IMR-90 (cell line): ENCODE measurements around the gene ITGB1. TPM values are rescaled to one million over a fixed set of nuclear protein-coding genes. Genes with fewer than 3 reads are reported as not detected.

ENCODE experiments used
- ATAC-seq: fragments of 200-7000 bp; cut with Tn5 transposase; 2 replicates; pipeline ENCODE4 v1.9.1; 2020; ENCODE audit warnings: low read depth, mild to moderate bottlenecking, moderate library complexity
- BruUV-seq: library from RNA; stranded (reverse); fragments of 400-500 nt; replicated peaks from 2 replicates; lab custom pipeline; 2021; lab: Mats Ljungman, UMichigan
- CTCF ChIA-PET: fragments of 300-600 bp; formaldehyde crosslinking; extraction: SDS; loops from one replicate; lab custom pipeline; 2021; ENCODE audit warnings: antibody characterized with exemption; lab: Yijun Ruan, JAX
- POLR2A ChIA-PET: fragments of 300-600 bp; sonication (Branson Sonifier 250); formaldehyde crosslinking; loops from one replicate; lab custom pipeline; 2022; ENCODE audit warnings: antibody characterized with exemption; ENCODE audit not compliant: unreplicated experiment; lab: Charles Lee
- DNase-seq: peaks from one replicate; pipeline ENCODE4 v3.0.0; 2013
- H2AFZ ChIP-seq: replicated peaks from 2 replicates; pipeline ENCODE3; 2013; ENCODE audit warnings: low read length, mild to moderate bottlenecking; ENCODE audit not compliant: poor library complexity
- H2AK5ac ChIP-seq: 2 replicates; pipeline ENCODE4 v1.6.1; 2013; ENCODE audit warnings: low read depth, low read length, inconsistent platforms
- H2AK9ac ChIP-seq: replicated peaks from 2 replicates; pipeline ENCODE3; 2013; ENCODE audit warnings: mild to moderate bottlenecking, low read depth, low read length, moderate library complexity; ENCODE audit not compliant: poor library complexity
- H2BK120ac ChIP-seq: 2 replicates; pipeline ENCODE4 v1.6.1; 2013; ENCODE audit warnings: low read depth, low read length, inconsistent platforms
- H2BK15ac ChIP-seq: 3 replicates; pipeline ENCODE4 v1.6.1; 2013; ENCODE audit warnings: low read depth, low read length, inconsistent platforms
- H2BK20ac ChIP-seq: 2 replicates; pipeline ENCODE4 v1.6.1; 2013; ENCODE audit warnings: low read depth, mild to moderate bottlenecking, inconsistent platforms, low read length, moderate library complexity
- H2BK5ac ChIP-seq: 2 replicates; pipeline ENCODE4 v1.6.1; 2013; ENCODE audit warnings: mild to moderate bottlenecking, low read depth, low read length, inconsistent platforms; ENCODE audit not compliant: poor library complexity, severe bottlenecking
- H3K14ac ChIP-seq: replicated peaks from 2 replicates; pipeline ENCODE4 v1.6.1; 2013; ENCODE audit warnings: low read depth, low read length, inconsistent platforms
- H3K18ac ChIP-seq: 2 replicates; pipeline ENCODE4 v1.6.1; 2013; ENCODE audit warnings: low read depth, low read length, control low read depth
- H3K23ac ChIP-seq: 2 replicates; pipeline ENCODE4 v1.6.1; 2013; ENCODE audit warnings: low read depth, low read length, inconsistent platforms
- H3K27ac ChIP-seq: 2 replicates; pipeline ENCODE4 v1.5.1; 2013; ENCODE audit warnings: mild to moderate bottlenecking, control low read depth, low read length; ENCODE audit not compliant: insufficient read depth
- H3K27me3 ChIP-seq: 2 replicates; pipeline ENCODE4 v1.6.1; 2013; ENCODE audit warnings: low read length; ENCODE audit not compliant: control insufficient read depth, insufficient read depth
- H3K36me3 ChIP-seq: 2 replicates; pipeline ENCODE4 v1.6.1; 2013; ENCODE audit warnings: low read length, mixed read lengths; ENCODE audit not compliant: control insufficient read depth, insufficient read depth
- H3K4ac ChIP-seq: 2 replicates; pipeline ENCODE4 v1.6.1; 2013; ENCODE audit warnings: low read depth, low read length, inconsistent platforms
- H3K4me1 ChIP-seq: 2 replicates; pipeline ENCODE4 v1.6.1; 2013; ENCODE audit warnings: low read length, mixed read lengths; ENCODE audit not compliant: control insufficient read depth, insufficient read depth
- H3K4me2 ChIP-seq: 2 replicates; pipeline ENCODE4 v1.6.1; 2013; ENCODE audit warnings: low read depth, mild to moderate bottlenecking, control low read depth, low read length, moderate library complexity
- H3K4me3 ChIP-seq: 2 replicates; pipeline ENCODE4 v1.5.1; 2013; ENCODE audit warnings: low read depth, mild to moderate bottlenecking, control low read depth, low read length, moderate library complexity; ENCODE audit not compliant: insufficient read depth
- H3K56ac ChIP-seq: 2 replicates; pipeline ENCODE4 v1.6.1; 2013; ENCODE audit warnings: low read length, inconsistent platforms; ENCODE audit not compliant: insufficient read depth; ENCODE audit errors: extremely low read depth
- H3K79me1 ChIP-seq, 2 experiments: 2 replicates each; pipeline ENCODE4 v1.6.1; 2013; ENCODE audit warnings: low read length in 2 of 2, inconsistent platforms in 1 of 2, low read depth in 1 of 2
- H3K9ac ChIP-seq: 2 replicates; pipeline ENCODE4 v1.6.1; 2013; ENCODE audit warnings: low read depth, low read length, control low read depth
- H3K9me1 ChIP-seq: 2 replicates; pipeline ENCODE4 v1.6.1; 2013; ENCODE audit warnings: low read length, inconsistent platforms; ENCODE audit not compliant: insufficient read depth
- H3K9me3 ChIP-seq: 2 replicates; pipeline ENCODE4 v1.6.1; 2013; ENCODE audit warnings: low read length; ENCODE audit not compliant: control insufficient read depth, insufficient read depth
- H4K20me1 ChIP-seq: 2 replicates; pipeline ENCODE4 v1.6.1; 2013; ENCODE audit warnings: low read length, inconsistent platforms; ENCODE audit not compliant: insufficient read depth
- H4K5ac ChIP-seq: 2 replicates; pipeline ENCODE4 v1.6.1; 2013; ENCODE audit warnings: mild to moderate bottlenecking, low read depth, low read length, control low read depth
- H4K8ac ChIP-seq, 2 experiments: 2 replicates each; pipeline ENCODE4 v1.6.1; 2013; ENCODE audit warnings: low read depth in 2 of 2, low read length in 2 of 2, control low read depth in 1 of 2, inconsistent platforms in 1 of 2
- H4K91ac ChIP-seq: 2 replicates; pipeline ENCODE4 v1.6.1; 2013; ENCODE audit warnings: low read depth, low read length, inconsistent platforms; ENCODE audit not compliant: insufficient read depth
- BHLHE40 ChIP-seq: fragments of 150-350 bp; IDR thresholded peaks from 2 replicates; pipeline ENCODE4 v1.6.1; 2016; ENCODE audit warnings: mild to moderate bottlenecking, low read depth, low read length
- CEBPB ChIP-seq: IDR thresholded peaks from 2 replicates; pipeline ENCODE4 v1.6.1; 2012; ENCODE audit warnings: low read depth, low read length, improper control_type of control experiment
- CHD1 ChIP-seq: IDR thresholded peaks from 2 replicates; pipeline ENCODE4 v1.6.1; 2012; ENCODE audit warnings: low read depth, low read length, improper control_type of control experiment
- CTCF ChIP-seq: conservative IDR thresholded peaks from 2 replicates; pipeline ENCODE4 v1.5.1; 2012; ENCODE audit warnings: mild to moderate bottlenecking, low read depth, low read length, improper control_type of control experiment
- ELK1 ChIP-seq: fragments of 150-350 bp; IDR thresholded peaks from 2 replicates; pipeline ENCODE4 v1.6.1; 2016; ENCODE audit warnings: low read depth, mild to moderate bottlenecking, low read length, moderate library complexity, borderline replicate concordance
- FOS ChIP-seq: fragments of 150-350 bp; IDR thresholded peaks from 2 replicates; pipeline ENCODE4 v1.6.1; 2016; ENCODE audit warnings: low read depth, low read length
- MAFK ChIP-seq: IDR thresholded peaks from 2 replicates; pipeline ENCODE4 v1.6.1; 2012; ENCODE audit warnings: low read depth, low read length, improper control_type of control experiment
- MAZ ChIP-seq: IDR thresholded peaks from 2 replicates; pipeline ENCODE4 v1.6.1; 2012; ENCODE audit warnings: low read depth, mild to moderate bottlenecking, low read length, improper control_type of control experiment, moderate library complexity, borderline replicate concordance
- MXI1 ChIP-seq: IDR thresholded peaks from 2 replicates; pipeline ENCODE4 v1.6.1; 2012; ENCODE audit warnings: low read depth, mild to moderate bottlenecking, low read length, moderate library complexity, borderline replicate concordance
- NFE2L2 ChIP-seq: fragments of 150-350 bp; IDR thresholded peaks from 2 replicates; pipeline ENCODE4 v1.6.1; 2016; ENCODE audit warnings: low read depth, mild to moderate bottlenecking, low read length
- POLR2A ChIP-seq: IDR thresholded peaks from 2 replicates; pipeline ENCODE4 v1.6.1; 2012; ENCODE audit warnings: mild to moderate bottlenecking, low read depth, low read length
- RCOR1 ChIP-seq: IDR thresholded peaks from 2 replicates; pipeline ENCODE4 v1.6.1; 2012; ENCODE audit warnings: mild to moderate bottlenecking, low read length, improper control_type of control experiment; ENCODE audit not compliant: insufficient replicate concordance
- RFX5 ChIP-seq: IDR thresholded peaks from 2 replicates; pipeline ENCODE4 v1.8.0; 2012; ENCODE audit warnings: low read depth, mild to moderate bottlenecking, low read length, moderate library complexity
- SMC3 ChIP-seq: fragments of 150-350 bp; IDR thresholded peaks from 2 replicates; pipeline ENCODE4 v1.6.1; 2016; ENCODE audit warnings: low read depth, mild to moderate bottlenecking, antibody characterized with exemption, low read length, moderate library complexity
- WGBS, 2 experiments: methylation state at CpG; one replicate each; pipeline versions ENCODE4 v1.1.5 to v1.1.7; 2013; ENCODE audit warnings: missing lambda C conversion rate in 2 of 2; ENCODE audit not compliant: insufficient read length in 1 of 2; ENCODE audit errors: extremely low coverage in 2 of 2; 5-methylcytosine and 5-hydroxymethylcytosine counted together
- dilution Hi-C: fragments of 300-500 bp; cut with HindIII; formaldehyde crosslinking; loops from one replicate; pipeline ENCODE4 v1.14.3; 2018; ENCODE audit warnings: low sequenced_read_pairs; ENCODE audit not compliant: unreplicated experiment
- in situ Hi-C: fragments of 300-500 bp; cut with MboI; formaldehyde crosslinking; loops from 3 replicates; pipeline ENCODE4 v1.14.3; 2019; ENCODE audit warnings: low sequenced_read_pairs, inconsistent platforms, mixed read lengths
- intact Hi-C: fragments of 100-400 bp; cut with micrococcal nuclease; formaldehyde crosslinking; loops from 2 replicates; pipeline ENCODE4 v1.10.0; 2022
- polyA plus RNA-seq, 3 experiments: library from polyadenylated mRNA; depleted of rRNA; stranded (reverse); fragments of >200 nt; gene quantifications; 2 replicates each; pipeline ENCODE4 v1.2.3, GENCODE V29; 2012; ENCODE audit warnings: low replicate concordance in 1 of 3
- total RNA-seq: library from RNA; depleted of rRNA; stranded (reverse); fragments of >200 nt; gene quantifications from 2 replicates; pipeline ENCODE4 v1.2.3, GENCODE V29; 2012

Gene ITGB1
- total and polyA plus RNA-seq, 2 of the 4 experiments (the other 2 are of a cell fraction): 1,331 to 2,066 TPM

DNA sequence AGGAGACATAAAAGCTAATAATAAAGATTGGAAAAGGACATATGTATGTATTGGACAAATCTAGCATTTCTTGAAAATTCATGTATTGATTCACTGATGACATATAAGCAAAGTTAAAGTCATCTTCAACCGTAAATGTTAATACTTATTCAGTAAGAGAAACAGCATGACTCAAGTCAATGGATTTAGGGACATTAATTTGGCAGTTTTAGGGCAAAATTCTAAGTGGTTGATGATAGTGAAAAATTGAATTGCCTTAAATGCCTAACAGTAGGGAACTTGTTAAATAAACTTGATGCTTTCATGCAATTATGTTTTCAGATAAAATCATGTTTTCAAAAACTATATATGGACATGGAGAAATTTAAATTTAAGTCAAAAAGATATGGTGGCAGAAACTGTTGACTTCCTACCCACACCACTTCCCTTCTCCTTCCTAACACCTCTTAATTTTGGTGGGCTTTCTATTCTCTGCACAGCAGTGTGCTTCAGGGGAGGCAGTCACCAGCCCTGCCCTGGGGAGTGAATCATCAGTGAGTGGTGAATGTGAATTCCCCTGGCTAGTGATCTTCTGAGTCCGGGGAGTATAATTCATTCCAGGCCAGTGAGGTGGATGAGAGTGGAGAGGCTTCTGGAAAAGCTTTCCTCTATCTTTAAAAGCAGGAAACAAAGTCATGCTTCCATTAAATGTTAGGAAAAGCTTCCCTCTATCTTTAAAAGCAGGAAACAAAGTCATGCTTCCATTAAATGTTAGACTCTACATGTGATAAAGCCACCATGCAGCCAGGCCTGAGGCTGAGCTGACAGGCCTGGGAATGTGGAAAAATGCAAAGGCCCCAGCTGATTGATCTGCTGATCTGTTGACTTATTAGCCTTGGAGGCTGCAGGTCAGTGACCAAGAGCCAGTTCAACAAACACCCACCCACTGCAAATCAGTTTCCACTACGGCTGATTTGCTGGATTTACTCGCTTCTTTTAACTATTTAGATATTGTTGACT lies 25.2 kb upstream of the ITGB1 start:
- H3K4me2 ChIP-seq: peak overlapping the region; percentile 43
- TSS peak; percentile 52 for BruUV-seq
- H3K27me3 ChIP-seq: no peaks in the 10 kb centered on the region
- in situ Hi-C loops (no loop called here), intact Hi-C loops (no loop called here), dilution Hi-C loops (no loop called here)
- peaks cover 14% of the 10 kb centered on the region for H3K9me1 ChIP-seq
- peak overlapping the region; percentile 78 for H2AK9ac ChIP-seq
- ChIA-PET POLR2A (interaction anchor here (1.1 kb wide), 1 partner anchor 24 kb away, joined by 3 read pairs; no protein-coding TSS in a partner anchor), CTCF (interaction anchor here (1.2 to 1.7 kb wide), 2 partner anchors 19 to 26 kb away, joined by 4 to 5 read pairs; no protein-coding TSS in a partner anchor)
- peak overlapping the region; percentile 72 for H4K5ac ChIP-seq
- no peak overlapping the region for H3K4me3 ChIP-seq
- peaks cover 25% of the 10 kb centered on the region for H3K4me1 ChIP-seq
- H2BK20ac ChIP-seq: peak overlapping the region; percentile 89
- no peak overlapping the region for H2AFZ ChIP-seq
- DNase-seq (peak; percentile 97), ATAC-seq (peak; percentile 54)
- peak overlapping the region; percentile 75 for H2BK15ac ChIP-seq
- peak overlapping the region; percentile 88 for H2BK120ac ChIP-seq
- H3K9ac ChIP-seq: peak overlapping the region; percentile 26
- H3K36me3 ChIP-seq: no peaks in the 10 kb centered on the region
- H4K8ac ChIP-seq: peak overlapping the region; percentile 61 to 90; a peak in 3 of 4 replicates
- WGBS, 2 experiments: no CpG with 5 or more reads among the region's 4 CpGs
- peak overlapping the region; percentile 83 for H3K27ac ChIP-seq
- H3K9me3 ChIP-seq: no peaks in the 10 kb centered on the region
- H3K14ac ChIP-seq: peak overlapping the region; percentile 62
- no peaks in the 10 kb centered on the region for H4K20me1 ChIP-seq
- peaks cover 11 to 29% of the 10 kb centered on the region in 2 experiments; a peak in 3 of 4 replicates for H3K79me1 ChIP-seq
- peak overlapping the region; percentile 89 for H3K4ac ChIP-seq
- peak overlapping the region; percentile 91 for H2BK5ac ChIP-seq
- H3K23ac ChIP-seq: peak overlapping the region; percentile 29; the same call in 1 of the 2 replicates
- H2AK5ac ChIP-seq: peak overlapping the region; percentile 73
- H3K18ac ChIP-seq: peak overlapping the region; percentile 66
- H4K91ac ChIP-seq: peak overlapping the region; percentile 96
- peak overlapping the region; percentile 91 for H3K56ac ChIP-seq
- no peak for TF ChIP-seq NFE2L2
- TF ChIP-seq SMC3: no peak
- TF ChIP-seq CHD1: no peak
- no peak for TF ChIP-seq MAFK
- no peak for TF ChIP-seq ELK1
- peak; percentile 55 for TF ChIP-seq BHLHE40
- TF ChIP-seq POLR2A: peak; percentile 82
- TF ChIP-seq RCOR1: peak; percentile 31
- peak; percentile 45; the same call in 1 of the 2 replicates for TF ChIP-seq MAZ
- TF ChIP-seq CTCF: no peak
- no peak for TF ChIP-seq MXI1
- no peak for TF ChIP-seq RFX5
- TF ChIP-seq FOS: peak; percentile 94
- TF ChIP-seq CEBPB: no peak
